NOMO-1 (cell line): ENCODE measurements around the gene SLC25A10.
A peak's percentile ranks its signal among the peaks of the same experiment; 100 is the strongest.

Experiments used
- DNase-seq, 2 experiments: peaks; one replicate each; lab custom pipeline; 2025; ENCODE audit not compliant: unreplicated experiment in 2 of 2; lab: John Stamatoyannopoulos, UW

The SLC25A10 gene

GRCh38 chr17:81705518-81706231 is 6.4 kb upstream of the SLC25A10 start:
- no peak for DNase-seq

- no peak for DNase-seq
Measured at GRCh38 chr17:81706232-81706611, 5.9 kb upstream of the SLC25A10 start.

GRCh38 chr17:81706757-81707624 is 5.1 kb upstream of the SLC25A10 start:
- no peak for DNase-seq

GRCh38 chr17:81707725-81708646 is 4.1 kb upstream of the SLC25A10 start:
- no peak for DNase-seq

GRCh38 chr17:81708739-81709185 is 3.3 kb upstream of the SLC25A10 start:
- DNase-seq, result no peak

DNA sequence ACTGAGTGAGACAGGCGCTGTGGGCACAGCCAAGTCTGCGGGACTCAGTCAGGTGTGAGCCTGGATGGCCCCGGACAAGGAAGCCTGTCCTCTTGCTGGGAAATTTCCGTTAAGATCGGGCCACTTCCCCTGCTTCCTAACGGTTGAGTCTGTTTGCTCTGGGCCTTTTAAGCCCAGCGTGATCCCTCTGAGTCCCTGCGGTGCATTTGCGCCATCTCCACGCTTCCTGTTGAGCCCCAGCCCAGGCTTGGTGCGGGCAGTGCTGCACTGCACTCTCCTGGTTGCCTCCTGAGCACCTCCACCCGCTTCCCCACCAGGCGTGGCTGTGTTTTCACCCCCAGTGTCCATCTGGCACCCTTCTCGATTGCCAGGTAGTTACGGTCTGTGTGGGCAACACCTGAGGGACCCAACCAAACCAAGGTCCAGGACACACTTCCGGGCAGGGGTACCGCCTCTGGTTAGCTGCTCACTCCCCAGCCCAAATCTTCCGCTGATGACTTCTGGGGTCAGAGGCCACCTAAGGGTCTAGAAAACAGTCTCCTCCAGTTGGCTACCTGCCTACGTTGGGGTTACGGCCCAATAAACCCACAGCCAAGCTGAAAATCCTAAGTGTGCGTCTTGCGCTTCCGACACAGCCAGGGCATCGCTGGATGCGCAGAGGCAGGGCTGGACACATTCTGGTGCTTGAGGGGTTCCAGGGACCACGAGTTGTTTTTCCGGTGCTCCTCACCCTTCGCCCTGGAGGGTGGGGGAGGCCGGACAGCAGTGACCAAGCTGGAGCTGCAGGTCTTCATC is 1.4 kb upstream of the SLC25A10 start:
- peak; percentile 27 to 61 for DNase-seq

GRCh38 chr17:81712468-81713003 is 452 bp downstream of the SLC25A10 start:
- peak in 1 of 2 experiments; percentile 7 for DNase-seq

DNA sequence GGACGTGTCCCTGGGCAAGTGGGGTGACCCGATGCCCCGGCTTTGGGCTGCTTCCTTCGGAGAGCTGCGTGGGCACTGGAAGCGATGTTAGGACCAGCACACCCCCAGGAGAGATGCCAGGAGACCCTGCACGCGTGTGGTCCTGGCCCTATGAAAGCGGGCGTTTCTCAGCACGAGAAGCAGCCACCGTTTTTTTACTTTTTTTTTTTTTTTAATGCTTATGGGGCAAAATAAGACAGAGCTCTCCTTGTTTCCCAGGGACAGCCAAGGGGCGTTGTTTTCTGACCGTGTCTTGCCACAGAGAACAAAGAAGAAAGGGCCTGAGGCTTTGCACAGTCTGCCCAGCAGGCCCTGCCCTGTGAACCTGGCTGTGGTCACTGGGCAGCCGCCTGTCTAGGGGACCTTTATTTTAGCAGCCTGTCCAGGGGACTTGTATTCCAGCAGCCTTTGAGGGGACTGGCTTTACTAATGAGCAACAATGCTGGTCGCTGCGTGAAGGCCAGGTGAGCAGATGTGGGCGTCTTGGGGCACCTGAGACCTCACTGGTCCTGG is 996 bp downstream of the SLC25A10 start:
- no peak for DNase-seq

DNA sequence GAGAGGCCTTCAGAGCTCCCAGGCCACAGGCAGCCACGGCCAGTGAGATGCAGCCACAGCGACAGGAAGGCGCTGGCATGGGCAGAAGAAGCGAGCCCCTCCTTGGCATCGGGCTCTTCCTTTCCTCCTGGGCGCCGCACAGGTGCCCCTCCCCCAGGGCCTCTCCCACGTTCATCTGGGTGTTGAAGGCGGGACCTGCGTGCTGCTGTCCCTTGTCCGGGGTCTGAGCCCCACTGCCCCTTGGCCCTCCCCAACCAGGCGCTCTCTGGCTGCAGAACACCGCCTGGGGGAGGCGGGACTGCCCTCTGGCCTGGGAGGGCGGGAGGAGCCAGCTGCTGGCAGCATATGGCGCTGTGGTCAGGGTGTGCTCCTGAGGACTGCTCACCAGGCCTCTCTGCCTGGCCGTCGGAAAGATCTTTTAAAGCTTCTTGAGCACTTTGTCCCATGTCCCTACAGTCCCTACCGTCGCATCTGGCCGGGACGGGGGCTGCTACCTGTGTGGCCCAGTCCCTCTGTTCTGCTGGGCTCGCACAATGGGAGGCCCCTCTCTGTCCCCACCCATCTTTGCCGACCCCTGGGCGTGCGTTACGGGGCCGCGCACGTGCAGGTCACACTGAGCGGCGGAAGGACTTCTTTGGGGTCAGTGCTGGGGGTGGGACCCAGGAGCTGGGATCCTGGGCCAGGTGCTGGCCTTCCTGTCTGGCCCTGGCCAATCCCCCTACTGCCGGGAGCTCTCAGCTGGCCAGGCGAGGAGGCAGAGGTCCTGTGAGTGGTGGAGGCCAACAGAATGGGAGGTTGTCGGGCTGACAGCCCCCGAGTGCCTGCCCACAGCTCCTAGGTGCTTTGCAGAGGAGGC is 1.7 kb downstream of the SLC25A10 start:
- no peak for DNase-seq

DNA sequence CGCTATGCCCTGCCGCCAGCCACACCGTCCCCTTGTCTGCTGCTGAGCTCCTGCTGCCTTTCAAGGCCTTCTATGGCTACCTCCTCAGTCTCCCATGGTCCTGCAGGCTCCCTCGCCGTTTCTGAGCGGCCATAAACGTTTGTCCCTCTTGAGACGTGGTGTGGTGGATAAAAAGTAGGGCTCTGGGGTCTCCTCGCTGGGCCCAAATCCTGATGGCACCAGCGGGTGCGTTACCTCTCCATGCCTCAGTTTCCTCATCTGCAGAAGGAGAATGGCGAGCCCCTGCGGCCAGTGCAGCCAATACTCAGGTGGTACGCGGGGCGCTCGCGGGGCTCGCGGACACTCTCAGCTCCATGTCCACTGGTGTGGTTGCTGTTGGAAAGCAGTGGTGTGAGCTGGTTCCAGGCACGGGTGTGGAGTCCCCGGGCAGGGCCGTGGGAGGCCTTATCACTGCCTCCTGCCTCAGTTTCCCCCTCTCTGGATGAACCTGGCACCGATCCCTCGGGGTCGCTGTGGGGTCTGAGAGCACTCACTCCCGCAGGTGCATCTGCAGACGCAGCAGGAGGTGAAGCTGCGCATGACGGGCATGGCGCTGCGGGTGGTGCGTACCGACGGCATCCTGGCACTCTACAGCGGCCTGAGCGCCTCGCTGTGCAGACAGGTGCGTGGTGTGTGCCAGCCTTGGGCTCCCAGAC is 2.5 kb downstream of the SLC25A10 start:
- no peak for DNase-seq

- DNase-seq, result no peak
Measured at GRCh38 chr17:81715107-81715871, 3.2 kb downstream of the SLC25A10 start.

DNA sequence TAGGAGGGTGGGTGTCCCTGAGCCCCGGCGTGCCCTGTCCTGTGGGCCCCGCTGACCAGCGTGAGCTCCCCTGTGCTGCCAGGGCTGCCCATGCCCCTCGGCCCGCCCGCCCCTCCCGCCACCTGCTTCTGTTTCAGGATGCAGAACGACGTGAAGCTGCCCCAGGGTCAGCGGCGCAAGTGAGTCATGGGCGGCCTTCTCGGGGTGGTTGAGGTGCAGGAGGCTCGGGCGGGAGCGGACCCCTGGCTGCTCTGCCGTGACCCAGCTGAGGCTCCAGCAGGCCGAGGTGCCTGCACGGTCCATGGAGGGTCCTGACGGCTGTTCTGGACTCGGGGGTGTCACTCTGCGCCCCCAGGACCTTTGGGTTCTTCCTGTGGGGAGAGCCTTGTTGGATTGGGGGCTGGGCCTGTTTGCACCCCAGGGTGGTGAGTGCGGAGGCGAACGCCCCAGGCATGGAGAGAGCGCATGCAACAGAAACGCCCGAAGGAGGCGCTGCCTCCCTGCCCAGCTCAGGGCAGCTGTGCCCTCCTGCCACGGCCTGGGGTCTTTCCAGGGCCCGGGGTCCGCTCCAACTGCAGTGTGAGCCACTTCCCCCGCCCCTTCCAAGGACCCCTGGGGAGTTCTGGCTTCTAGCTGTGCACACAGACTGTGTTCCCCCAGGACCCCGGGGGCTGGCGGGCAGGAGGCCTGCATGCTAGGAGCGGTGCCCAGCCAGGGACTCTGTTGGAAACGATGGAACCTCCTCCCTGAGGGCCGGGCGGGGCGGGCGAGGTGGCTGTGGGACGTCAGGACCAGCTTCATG is 4.0 kb downstream of the SLC25A10 start:
- DNase-seq, result no peak

- no peak for DNase-seq
Measured at GRCh38 chr17:81716674-81716996, 4.6 kb downstream of the SLC25A10 start.

- no peak for DNase-seq
Measured at GRCh38 chr17:81717049-81717765, 5.1 kb downstream of the SLC25A10 start.

DNA sequence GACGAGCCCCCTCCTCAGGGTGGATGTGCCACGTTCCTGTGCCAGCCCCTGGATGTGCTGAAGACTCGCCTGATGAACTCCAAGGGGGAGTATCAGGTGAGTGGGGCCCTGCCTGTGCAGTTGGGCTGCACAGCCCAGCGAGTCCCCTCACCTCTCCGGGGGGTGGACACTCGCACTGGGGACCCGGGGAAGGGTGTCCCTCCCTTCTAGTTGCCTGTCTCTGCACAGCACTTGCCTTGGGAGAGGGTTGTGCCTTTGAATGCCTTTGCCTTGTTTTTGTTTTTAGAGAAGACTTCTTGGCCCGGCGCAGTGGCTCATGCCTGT is 5.6 kb downstream of the SLC25A10 start:
- DNase-seq, result no peak
